Measurements from ENCODE around the gene MLLT11.
A peak's percentile ranks its signal among the peaks of the same experiment; 100 is the strongest.

MLLT11 gene
- total RNA-seq: 2.9 to 4.5 reads per million in 2 donors

- DNase-seq: no peak
These were observed at the start of gene MLLT11 for GRCh38 chr1:151060007-151060656. TSS of gene MLLT11 (plus strand) at chr1:151060397. CDS start at chr1:151067225, 6,828 bp downstream.

- DNase-seq: no peak
These were observed 48.9 kb upstream of the MLLT11 start for GRCh38 chr1:151011154-151011850.

GRCh38 chr1:151012684-151013471 lies 47.3 kb upstream of the MLLT11 start:
- no peak for DNase-seq

- no peak for DNase-seq
These were observed 46.7 kb upstream of the MLLT11 start for GRCh38 chr1:151013518-151013917.

GRCh38 chr1:151024540-151025146 lies 35.6 kb upstream of the MLLT11 start:
- DNase-seq: peak; percentile 87

GRCh38 chr1:151026460-151026859 lies 33.7 kb upstream of the MLLT11 start:
- DNase-seq: no peak

- DNase-seq: no peak
These were observed 28.0 kb upstream of the MLLT11 start for GRCh38 chr1:151032164-151032563.

GRCh38 chr1:151035167-151035566 lies 25.0 kb upstream of the MLLT11 start:
- no peak for DNase-seq

GRCh38 chr1:151036356-151036755 lies 23.8 kb upstream of the MLLT11 start, which contains the start of gene BNIPL:
TSS of gene BNIPL (plus strand) at chr1:151036586. CDS start at chr1:151036726, 140 bp downstream.
- DNase-seq: no peak

GRCh38 chr1:151037032-151037431 lies 23.2 kb upstream of the MLLT11 start:
- no peak for DNase-seq

GRCh38 chr1:151039521-151039920 lies 20.7 kb upstream of the MLLT11 start:
- no peak for DNase-seq

- DNase-seq: no peak
These were observed 17.0 kb upstream of the MLLT11 start for GRCh38 chr1:151043163-151043562.

- peak; percentile 49 for DNase-seq
These were observed 12.6 kb upstream of the MLLT11 start, which contains the start of gene C1orf56 for GRCh38 chr1:151047591-151047924. TSS of gene C1orf56 (plus strand) at chr1:151047751. CDS start at chr1:151047848, 97 bp downstream.

GRCh38 chr1:151047925-151048644 lies 12.1 kb upstream of the MLLT11 start:
- peak; percentile 41 for DNase-seq

GRCh38 chr1:151048645-151049032 lies 11.6 kb upstream of the MLLT11 start:
- DNase-seq: no peak

GRCh38 chr1:151049458-151049857 lies 10.7 kb upstream of the MLLT11 start:
- DNase-seq: no peak

- DNase-seq: no peak
These were observed 10.0 kb upstream of the MLLT11 start for GRCh38 chr1:151050051-151050688.

- DNase-seq: no peak
These were observed 8.7 kb upstream of the MLLT11 start for GRCh38 chr1:151051356-151052009.

GRCh38 chr1:151054971-151055547 lies 5.1 kb upstream of the MLLT11 start:
- no peak for DNase-seq

GRCh38 chr1:151055581-151055980 lies 4.6 kb upstream of the MLLT11 start:
- DNase-seq: no peak

GRCh38 chr1:151056149-151056548 lies 4.0 kb upstream of the MLLT11 start:
- no peak for DNase-seq
